Measurements from ENCODE around the gene CLK4.
A peak's percentile ranks its signal among the peaks of the same experiment; 100 is the strongest.

GRCh38 chr5:178587763-178588611 lies 38.9 kb downstream of the CLK4 start:
- TF ChIP-seq EZH2 (IDR thresholded peaks at IDR 0.05; ENCODE audit: low read depth, low read length, severe bottlenecking) (no peak), POLR2AphosphoS5 (IDR thresholded peaks at IDR 0.05; ENCODE audit: low read depth, low read length) (no peak), ATF2 (IDR thresholded peaks at IDR 0.05; ENCODE audit: low read length) (no peak), POLR2A (IDR thresholded peaks at IDR 0.05; ENCODE audit: control extremely low read depth in 1 of 2, low read depth in 2 of 2, low read length in 2 of 2) (no peak), USF2 (IDR thresholded peaks at IDR 0.05; ENCODE audit: low read length) (no peak), SUZ12 (IDR thresholded peaks at IDR 0.05; ENCODE audit: low read length) (no peak), CTCF (IDR thresholded peaks at IDR 0.05; ENCODE audit: control extremely low read depth in 1 of 3, insufficient read depth in 1 of 3, low read depth in 1 of 3, low read length in 3 of 3) (no peak), GABPA (IDR thresholded peaks at IDR 0.05; ENCODE audit: borderline replicate concordance, insufficient read depth, low read length) (no peak), JUN (IDR thresholded peaks at IDR 0.05; ENCODE audit: low read depth, low read length) (no peak), MAX (IDR thresholded peaks at IDR 0.05) (peak; percentile 84), FOSL1 (IDR thresholded peaks at IDR 0.05; ENCODE audit: insufficient read depth, low read depth, low read length) (no peak)

Data from H1 (cell line).